Fibroblast of lung (primary cell): ENCODE data around the gene HES7. TPM values are rescaled to one million over a fixed set of nuclear protein-coding genes. Genes with fewer than 3 reads are reported as not detected.

Experiments
- DNase-seq, 2 donors: peaks; one replicate each; pipeline versions ENCODE4 v3.0.0 to v3.0.0-alpha.2; 2010; ENCODE audit warnings: low read depth in 2 of 2
- H2AFZ ChIP-seq: 2 replicates; pipeline ENCODE4 v1.5.1; 2012; ENCODE audit warnings: low read length, control low read depth, inconsistent platforms
- H3K27ac ChIP-seq: 2 replicates; pipeline ENCODE4 v1.5.1; 2011; ENCODE audit warnings: low read length, control low read depth; ENCODE audit not compliant: insufficient read depth
- H3K27me3 ChIP-seq: 2 replicates; pipeline ENCODE4 v1.5.1; 2011; ENCODE audit warnings: mild to moderate bottlenecking, low read length; ENCODE audit not compliant: control insufficient read depth, insufficient read depth
- H3K36me3 ChIP-seq: 2 replicates; pipeline ENCODE4 v1.5.1; 2011; ENCODE audit warnings: low read length; ENCODE audit not compliant: control insufficient read depth, insufficient read depth
- H3K4me1 ChIP-seq: 2 replicates; pipeline ENCODE4 v1.5.1; 2011; ENCODE audit warnings: low read length; ENCODE audit not compliant: control insufficient read depth, insufficient read depth; ENCODE audit errors: extremely low read depth
- H3K4me2 ChIP-seq: 2 replicates; pipeline ENCODE4 v1.5.1; 2011; ENCODE audit warnings: low read length, control low read depth; ENCODE audit not compliant: insufficient read depth; ENCODE audit errors: extremely low read depth
- H3K4me3 ChIP-seq, 4 experiments: fragments of 200-600 bp in 1 of 4; sonication (generic) in 1 of 4; replicated peaks in 1 of 4; 2 replicates each; pipeline ENCODE4 v1.5.1; 2011 to 2016; ENCODE audit warnings: low read length in 4 of 4, low read depth in 3 of 4, mild to moderate bottlenecking in 3 of 4, control low read depth in 2 of 4, inconsistent platforms in 1 of 4, mixed read lengths in 1 of 4; ENCODE audit not compliant: insufficient read depth in 1 of 4; ENCODE audit errors: control extremely low read depth in 1 of 4
- H3K79me2 ChIP-seq: 2 replicates; pipeline ENCODE4 v1.5.1; 2012; ENCODE audit warnings: mild to moderate bottlenecking, low read length, inconsistent platforms; ENCODE audit not compliant: control insufficient read depth, insufficient read depth
- H3K9ac ChIP-seq: 2 replicates; pipeline ENCODE4 v1.5.1; 2011; ENCODE audit warnings: mild to moderate bottlenecking, low read length, control low read depth; ENCODE audit not compliant: insufficient read depth
- H3K9me3 ChIP-seq: 2 replicates; pipeline ENCODE4 v1.5.1; 2012; ENCODE audit warnings: low read depth, low read length; ENCODE audit not compliant: control insufficient read depth, insufficient read depth
- H4K20me1 ChIP-seq: 2 replicates; pipeline ENCODE4 v1.5.1; 2011; ENCODE audit warnings: low read length; ENCODE audit not compliant: control insufficient read depth, insufficient read depth; ENCODE audit errors: extremely low read depth
- EZH2 ChIP-seq: IDR thresholded peaks from 2 replicates; pipeline ENCODE4 v1.5.1; 2012; ENCODE audit warnings: low read length, control low read depth, mild to moderate bottlenecking; ENCODE audit errors: missing control alignments
- polyA plus RNA-seq, 2 donors: library from polyadenylated mRNA; depleted of rRNA in 1 of 2; stranded (reverse) in 1 of 2; unstranded in 1 of 2; fragments of >200 nt; gene quantifications; 2 replicates each; pipeline ENCODE4 v1.2.1, GENCODE V29; 2011 to 2012; ENCODE audit warnings: missing spikeins in 1 of 2
- total RNA-seq: library from RNA; depleted of rRNA; stranded (reverse); fragments of >200 nt; gene quantifications from 2 replicates; pipeline ENCODE4 v1.2.1, GENCODE V29; 2014
- TF ChIP-seq, protein P1 (sequence below), 2 donors: IDR thresholded peaks in 1 of 2; conservative IDR thresholded peaks in 1 of 2; 1 replicate in 1 of 2; 2 replicates in 1 of 2; pipeline ENCODE4 v1.5.1; 2011 to 2012; ENCODE audit warnings: low read length in 2 of 2, control low read depth in 1 of 2, inconsistent platforms in 1 of 2, low read depth in 1 of 2, mild to moderate bottlenecking in 1 of 2

Gene HES7
- total and polyA plus RNA-seq, 2 donors (not counting 1 experiment from before 2014, with no cell fraction given), result under 0.01 TPM; not detected in 1

DNA sequence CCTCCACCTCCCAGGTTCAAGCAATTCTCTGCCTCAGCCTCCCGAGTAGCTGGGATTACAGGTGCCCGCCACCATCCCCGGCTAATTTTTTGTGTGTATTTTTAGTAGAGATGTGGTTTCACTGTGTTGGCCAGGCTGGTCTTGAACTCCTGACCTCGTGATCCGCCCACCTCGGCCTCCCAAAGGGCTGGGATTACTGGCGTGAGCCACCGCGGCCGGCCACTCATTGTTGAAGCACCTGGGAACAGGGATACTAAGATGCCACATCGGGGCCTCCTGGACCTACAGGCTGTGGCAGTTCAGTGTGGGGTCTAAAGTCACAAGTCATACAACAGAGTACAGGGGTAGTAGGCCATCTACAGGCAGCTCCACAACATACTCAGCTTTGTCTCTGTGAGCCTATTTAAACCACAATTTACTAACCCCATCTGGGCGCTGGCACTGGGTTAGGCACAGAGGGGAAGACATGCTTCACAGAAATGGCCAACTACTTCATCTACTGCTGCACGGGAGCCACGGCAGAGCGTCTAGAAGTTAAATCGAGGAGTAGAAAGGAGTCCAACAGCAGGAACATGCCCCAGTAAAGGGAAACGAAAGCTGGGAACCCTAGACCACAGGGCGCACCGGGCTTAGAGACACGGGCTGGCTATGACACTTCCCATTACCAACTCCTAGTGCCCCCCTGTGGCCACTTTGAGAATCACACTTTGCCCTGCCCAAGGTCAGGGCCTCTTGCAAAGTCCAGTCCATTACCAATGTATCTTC lies 34.5 kb upstream of the HES7 start:
- Histone ChIP-seq H3K27me3 (no peaks in the 10 kb centered on the region), H3K79me2 (peaks cover 18% of the 10 kb centered on the region), H3K9me3 (no peaks in the 10 kb centered on the region), H3K4me1 (peaks cover 34% of the 10 kb centered on the region), H3K4me2 (peak overlapping the region; percentile 61), H3K4me3 (peak overlapping the region in 1 of 4 experiments; percentile 29), H4K20me1 (no peaks in the 10 kb centered on the region), H3K9ac (no peak overlapping the region), H3K27ac (peak overlapping the region; percentile 46), H2AFZ (no peak overlapping the region), H3K36me3 (peaks cover 12% of the 10 kb centered on the region)
- TF ChIP-seq EZH2, result no peak
- TF ChIP-seq, protein P1, sequence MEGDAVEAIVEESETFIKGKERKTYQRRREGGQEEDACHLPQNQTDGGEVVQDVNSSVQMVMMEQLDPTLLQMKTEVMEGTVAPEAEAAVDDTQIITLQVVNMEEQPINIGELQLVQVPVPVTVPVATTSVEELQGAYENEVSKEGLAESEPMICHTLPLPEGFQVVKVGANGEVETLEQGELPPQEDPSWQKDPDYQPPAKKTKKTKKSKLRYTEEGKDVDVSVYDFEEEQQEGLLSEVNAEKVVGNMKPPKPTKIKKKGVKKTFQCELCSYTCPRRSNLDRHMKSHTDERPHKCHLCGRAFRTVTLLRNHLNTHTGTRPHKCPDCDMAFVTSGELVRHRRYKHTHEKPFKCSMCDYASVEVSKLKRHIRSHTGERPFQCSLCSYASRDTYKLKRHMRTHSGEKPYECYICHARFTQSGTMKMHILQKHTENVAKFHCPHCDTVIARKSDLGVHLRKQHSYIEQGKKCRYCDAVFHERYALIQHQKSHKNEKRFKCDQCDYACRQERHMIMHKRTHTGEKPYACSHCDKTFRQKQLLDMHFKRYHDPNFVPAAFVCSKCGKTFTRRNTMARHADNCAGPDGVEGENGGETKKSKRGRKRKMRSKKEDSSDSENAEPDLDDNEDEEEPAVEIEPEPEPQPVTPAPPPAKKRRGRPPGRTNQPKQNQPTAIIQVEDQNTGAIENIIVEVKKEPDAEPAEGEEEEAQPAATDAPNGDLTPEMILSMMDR (conservative IDR thresholded peaks at IDR 0.05 in 1 of 2, IDR thresholded peaks at IDR 0.05 in 1 of 2; ENCODE audit: low read depth in 1 of 2, low read length in 2 of 2), result peak; percentile 74 to 91
- peak; percentile 71 to 92 for DNase-seq

DNA sequence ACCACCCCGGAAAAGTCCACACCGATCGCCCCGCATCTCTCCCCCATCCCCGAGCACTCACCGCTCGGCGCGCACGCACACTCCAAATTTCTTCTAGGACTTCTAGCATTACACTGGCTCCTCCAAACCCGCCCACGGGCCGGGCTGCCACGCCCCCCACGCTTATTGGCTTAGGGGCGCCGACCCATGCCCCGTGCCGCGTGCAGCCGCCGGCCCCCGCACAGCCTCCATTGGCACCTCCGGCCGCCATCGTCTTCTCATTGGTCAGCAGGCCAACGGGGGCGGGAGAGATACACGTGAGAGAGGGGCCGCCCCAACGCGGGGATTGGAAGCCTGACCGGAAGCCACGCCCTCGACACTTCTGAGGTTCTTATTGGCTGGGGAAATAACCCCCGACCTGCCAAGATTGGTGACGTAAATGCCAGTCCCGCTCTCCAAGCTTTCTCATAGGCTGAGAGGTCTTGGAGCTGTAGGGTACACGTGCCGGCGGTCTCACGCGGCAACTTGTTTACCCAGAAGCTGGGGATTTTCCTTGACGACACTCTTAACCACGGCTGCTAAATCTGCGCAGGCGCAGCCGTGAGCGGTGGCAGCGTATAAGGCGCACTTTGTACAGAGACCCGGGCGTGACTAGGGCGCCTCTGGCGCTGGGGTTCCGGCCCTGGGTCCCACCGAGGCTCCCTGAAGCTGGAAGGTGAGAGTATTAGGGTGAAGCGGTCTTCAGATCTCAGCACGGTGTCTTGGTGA lies 32.5 kb upstream of the HES7 start:
- peaks cover 9% of the 10 kb centered on the region for H3K36me3 ChIP-seq
- TF ChIP-seq EZH2, result no peak
- TF ChIP-seq, protein P1 (conservative IDR thresholded peaks at IDR 0.05 in 1 of 2, IDR thresholded peaks at IDR 0.05 in 1 of 2; ENCODE audit: low read depth in 1 of 2, low read length in 2 of 2), result no peak

DNA sequence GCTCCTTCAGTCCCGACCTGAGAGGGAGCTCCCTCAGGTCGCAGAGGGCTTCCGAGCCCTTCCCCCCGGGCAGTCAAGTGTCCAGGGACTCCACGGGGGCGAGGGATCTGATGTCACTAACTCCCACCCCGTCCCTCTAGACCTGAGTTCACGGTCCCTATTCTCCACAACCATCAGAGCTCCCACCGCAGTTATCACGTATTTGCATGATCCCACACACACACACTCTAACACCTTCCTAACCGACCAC lies 32.0 kb upstream of the HES7 start:
- Histone ChIP-seq H2AFZ (no peak overlapping the region), H3K4me2 (peak overlapping the region; percentile 93), H3K27me3 (no peaks in the 10 kb centered on the region), H3K27ac (peak overlapping the region; percentile 88), H4K20me1 (no peaks in the 10 kb centered on the region), H3K4me3 (peak overlapping the region; percentile 61 to 88 (median 72)), H3K9ac (peak overlapping the region; percentile 89), H3K36me3 (peaks cover 5% of the 10 kb centered on the region), H3K9me3 (no peaks in the 10 kb centered on the region), H3K79me2 (peaks cover 2% of the 10 kb centered on the region), H3K4me1 (peaks cover 29% of the 10 kb centered on the region)
- DNase-seq, result no peak
- TF ChIP-seq, protein P1 (conservative IDR thresholded peaks at IDR 0.05 in 1 of 2, IDR thresholded peaks at IDR 0.05 in 1 of 2; ENCODE audit: low read depth in 1 of 2, low read length in 2 of 2), result no peak
- TF ChIP-seq EZH2, result no peak

More for the DNA sequence above, 32.5 kb upstream of the HES7 start:
- H2AFZ ChIP-seq, result no peak overlapping the region
- no peaks in the 10 kb centered on the region for H4K20me1 ChIP-seq
- peak; percentile 100 for DNase-seq
- peak overlapping the region; percentile 61 to 88 (median 72) for H3K4me3 ChIP-seq
- peak overlapping the region; percentile 89 for H3K9ac ChIP-seq
- H3K9me3 ChIP-seq, result no peaks in the 10 kb centered on the region
- H3K4me1 ChIP-seq, result peaks cover 33% of the 10 kb centered on the region
- H3K27me3 ChIP-seq, result no peaks in the 10 kb centered on the region
- peaks cover 6% of the 10 kb centered on the region for H3K79me2 ChIP-seq
- peak overlapping the region; percentile 93 for H3K4me2 ChIP-seq
- H3K27ac ChIP-seq, result peak overlapping the region; percentile 96
